Upper lobe of left lung (tissue), 6 donors: ENCODE data around the gene TMEM231. TPM values are rescaled to one million over a fixed set of nuclear protein-coding genes. Genes with fewer than 3 reads are reported as not detected.

ENCODE experiments used
- ATAC-seq, 2 donors: fragments of 200-7000 bp; cut with Tn5 transposase; one replicate each; pipeline ENCODE4 v1.9.1; 2022; ENCODE audit warnings: mild to moderate bottlenecking in 2 of 2, moderate library complexity in 2 of 2; ENCODE audit not compliant: low FRiP score in 2 of 2
- DNase-seq, 2 donors: peaks; one replicate each; pipeline ENCODE4 v3.0.0-alpha.2; 2019 to 2020
- H3K27ac ChIP-seq, 4 donors: fragments of 200-600 bp; sonication (generic); one replicate each; pipeline ENCODE4 v1.5.1; 2016 to 2019
- H3K27me3 ChIP-seq, 4 donors: fragments of 200-600 bp; sonication (generic); one replicate each; pipeline ENCODE4 v1.5.1; 2017 to 2019
- H3K36me3 ChIP-seq, 4 donors: fragments of 200-600 bp; sonication (generic); one replicate each; pipeline ENCODE4 v1.5.1; 2016 to 2019
- H3K4me1 ChIP-seq, 4 donors: fragments of 200-600 bp; sonication (generic); one replicate each; pipeline ENCODE4 v1.5.1; 2018 to 2019
- H3K4me3 ChIP-seq, 4 donors: fragments of 200-600 bp; sonication (generic); one replicate each; pipeline ENCODE4 v1.5.1; 2017 to 2019; ENCODE audit warnings: mild to moderate bottlenecking in 2 of 4, moderate library complexity in 1 of 4
- H3K9me3 ChIP-seq, 4 donors: fragments of 200-600 bp; sonication (generic); one replicate each; pipeline ENCODE4 v1.5.1; 2018 to 2019
- EP300 ChIP-seq, 4 donors: sonication (generic); formaldehyde crosslinking; IDR thresholded peaks; one replicate each; pipeline ENCODE4 v1.5.1; 2017; ENCODE audit warnings: antibody characterized with exemption in 4 of 4, control low read depth in 2 of 4
- POLR2A ChIP-seq, 4 donors: fragments of 450-650 bp; IDR thresholded peaks; one replicate each; pipeline ENCODE4 v1.5.1; 2016 to 2017; ENCODE audit warnings: antibody characterized with exemption in 4 of 4, mild to moderate bottlenecking in 2 of 4
- POLR2AphosphoS5 ChIP-seq, 2 donors: sonication (generic); formaldehyde crosslinking; IDR thresholded peaks; one replicate each; pipeline ENCODE4 v1.5.1; 2017; ENCODE audit warnings: antibody characterized with exemption in 2 of 2
- WGBS, 2 donors: methylation state at CpG; one replicate each; pipeline ENCODE4 v1.1.5; 2017 to 2018; 5-methylcytosine and 5-hydroxymethylcytosine counted together
- total RNA-seq, 6 donors: library from RNA; depleted of rRNA in 4 of 6; stranded (reverse); fragments of >200 nt in 4 of 6; gene quantifications; one replicate each; pipeline versions ENCODE4 v1.1.0 to v1.2.1, GENCODE V29; 2016 to 2021
- TF ChIP-seq, protein P1 (sequence below), 6 experiments: fragments of 450-650 bp in 4 of 6; fragments of 200-600 bp in 2 of 6; sonication (generic) in 2 of 6; IDR thresholded peaks; one replicate each; pipeline ENCODE4 v1.5.1; 2016 to 2019; ENCODE audit warnings: antibody characterized with exemption in 6 of 6
- donor health status: DM: no; HTN: no; CAD: no; lungs with moderate emphysema.
- donor health status: DM: no; HTN: yes; CAD: no; lungs with severe emphysema.

TMEM231 gene
- total RNA-seq, 6 donors from 2014 or later, result 6.3 to 31.2 (median 11.8) TPM

DNA sequence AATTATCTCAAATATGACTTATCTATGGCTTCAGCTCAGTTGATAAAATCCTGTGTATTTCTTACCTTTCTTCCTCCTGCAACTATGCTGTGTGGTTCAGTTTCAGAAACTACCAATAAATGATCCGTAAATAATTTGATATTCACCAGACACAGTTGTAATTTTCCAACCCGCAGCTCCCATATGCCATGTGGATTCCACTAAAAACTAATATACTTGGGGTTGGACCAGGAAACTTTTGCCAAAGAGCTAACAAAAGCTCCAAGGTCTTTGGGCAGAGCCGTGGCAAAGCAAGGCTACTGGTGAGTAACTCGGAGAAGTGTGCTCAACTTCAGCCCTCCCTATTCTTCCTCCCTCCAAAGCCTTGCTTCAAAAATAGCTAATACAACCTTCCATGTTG is 58.5 kb downstream of the TMEM231 start:
- TF ChIP-seq, protein P1, sequence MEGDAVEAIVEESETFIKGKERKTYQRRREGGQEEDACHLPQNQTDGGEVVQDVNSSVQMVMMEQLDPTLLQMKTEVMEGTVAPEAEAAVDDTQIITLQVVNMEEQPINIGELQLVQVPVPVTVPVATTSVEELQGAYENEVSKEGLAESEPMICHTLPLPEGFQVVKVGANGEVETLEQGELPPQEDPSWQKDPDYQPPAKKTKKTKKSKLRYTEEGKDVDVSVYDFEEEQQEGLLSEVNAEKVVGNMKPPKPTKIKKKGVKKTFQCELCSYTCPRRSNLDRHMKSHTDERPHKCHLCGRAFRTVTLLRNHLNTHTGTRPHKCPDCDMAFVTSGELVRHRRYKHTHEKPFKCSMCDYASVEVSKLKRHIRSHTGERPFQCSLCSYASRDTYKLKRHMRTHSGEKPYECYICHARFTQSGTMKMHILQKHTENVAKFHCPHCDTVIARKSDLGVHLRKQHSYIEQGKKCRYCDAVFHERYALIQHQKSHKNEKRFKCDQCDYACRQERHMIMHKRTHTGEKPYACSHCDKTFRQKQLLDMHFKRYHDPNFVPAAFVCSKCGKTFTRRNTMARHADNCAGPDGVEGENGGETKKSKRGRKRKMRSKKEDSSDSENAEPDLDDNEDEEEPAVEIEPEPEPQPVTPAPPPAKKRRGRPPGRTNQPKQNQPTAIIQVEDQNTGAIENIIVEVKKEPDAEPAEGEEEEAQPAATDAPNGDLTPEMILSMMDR (IDR thresholded peaks at IDR 0.05), result no peak
- no peak for TF ChIP-seq POLR2AphosphoS5 (IDR thresholded peaks at IDR 0.05)
- TF ChIP-seq EP300 (IDR thresholded peaks at IDR 0.05), result no peak
- no peak for TF ChIP-seq POLR2A (IDR thresholded peaks at IDR 0.05)
- no peak overlapping the region for H3K27ac ChIP-seq
- peaks cover 0 to 7% (median 0%) of the 10 kb centered on the region in 4 donors for H3K27me3 ChIP-seq
- no peak for ATAC-seq
- H3K4me1 ChIP-seq, result peaks cover 11 to 14% (median 13%) of the 10 kb centered on the region in 4 donors
- no peak for DNase-seq
- WGBS, 2 donors, result 84 to 91% methylated on average over 4 of the region's 4 CpGs
- no peaks in the 10 kb centered on the region for H3K9me3 ChIP-seq
- H3K36me3 ChIP-seq, result no peaks in the 10 kb centered on the region
- no peak overlapping the region for H3K4me3 ChIP-seq

DNA sequence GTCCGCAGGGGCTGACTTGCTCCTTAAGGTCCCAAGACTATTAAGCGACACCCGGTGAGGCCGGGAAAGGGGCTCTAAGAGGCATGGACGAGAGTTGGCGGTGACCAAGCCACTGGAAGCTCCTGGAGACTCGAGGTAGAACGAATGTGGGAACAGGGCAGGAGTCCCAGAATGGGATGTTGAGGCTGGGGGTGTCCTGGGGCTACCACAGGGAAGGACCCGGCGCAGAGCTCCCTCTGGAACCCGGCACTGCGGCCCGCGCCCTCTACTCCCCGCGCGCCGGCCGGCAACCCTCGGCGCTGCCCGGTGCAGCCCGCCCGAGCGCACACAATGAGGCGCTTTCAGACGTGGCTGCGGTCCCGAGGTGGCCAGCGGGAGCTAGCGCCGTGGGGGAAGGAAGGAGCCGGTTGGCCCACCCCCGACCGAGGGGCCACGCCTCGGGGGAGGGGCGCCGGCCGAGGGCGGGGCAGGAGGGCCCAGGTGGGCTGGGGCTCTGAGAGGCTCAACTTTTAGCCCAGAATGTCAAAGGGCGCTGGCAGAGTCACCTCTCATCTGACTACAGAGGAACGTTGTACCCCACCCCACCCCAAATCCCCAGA is 60.9 kb downstream of the TMEM231 start, which contains the start of gene CHST6:
TSS of gene CHST6 (minus strand) at position 366 of the 599 bp plus-strand sequence. CDS start 15,613 bp downstream, outside the sequence.
- TF ChIP-seq, protein P1 (IDR thresholded peaks at IDR 0.05), result no peak
- TF ChIP-seq POLR2A (IDR thresholded peaks at IDR 0.05) (peak in 1 of 4 donors; percentile 21), POLR2AphosphoS5 (IDR thresholded peaks at IDR 0.05) (peak in 1 of 2 donors; percentile 19), EP300 (IDR thresholded peaks at IDR 0.05) (no peak)
- peaks cover 0 to 7% (median 0%) of the 10 kb centered on the region in 4 donors for H3K27me3 ChIP-seq
- peak within 1 kb of the TSS in 3 of 4 donors; percentile 23 to 43 (median 32) for H3K4me3 ChIP-seq
- H3K27ac ChIP-seq, result no peak within 1 kb of the TSS
- H3K9me3 ChIP-seq, result no peaks in the 10 kb centered on the region
- peak in 1 of 2 donors; percentile 87 for DNase-seq
- WGBS, 2 donors, result 0 to 8% methylated on average over 6 to 32 of the region's 43 CpGs
- H3K4me1 ChIP-seq, result peaks cover 11 to 14% (median 13%) of the 10 kb centered on the region in 4 donors
- peak in 1 of 2 donors; percentile 83 for ATAC-seq
- H3K36me3 ChIP-seq, result no peaks in the 10 kb centered on the region

DNA sequence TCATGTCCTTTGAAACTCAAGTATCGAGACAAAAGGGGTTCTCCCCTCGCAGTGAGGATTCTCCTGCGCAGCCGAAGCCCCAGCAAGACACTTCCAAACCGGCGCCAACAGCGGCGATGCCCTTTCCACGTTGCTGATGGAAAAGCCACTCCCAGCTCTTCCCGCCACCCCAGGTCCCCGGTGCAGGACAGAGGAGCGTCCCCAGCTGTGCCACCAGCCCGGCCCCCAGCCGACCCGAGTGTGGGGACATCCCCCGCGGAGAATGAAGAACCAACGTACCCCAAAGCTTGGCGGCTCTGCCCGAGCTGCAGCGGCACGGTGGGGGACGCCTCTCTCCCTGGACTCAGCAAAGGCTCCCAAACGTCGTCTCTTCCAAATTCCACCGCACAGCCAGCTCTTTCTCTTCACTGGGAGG is 61.4 kb downstream of the TMEM231 start:
- H3K27ac ChIP-seq, result no peak overlapping the region
- H3K27me3 ChIP-seq, result peaks cover 0 to 7% (median 0%) of the 10 kb centered on the region in 4 donors
- H3K4me3 ChIP-seq, result peak overlapping the region in 3 of 4 donors; percentile 23 to 43 (median 32)
- no peaks in the 10 kb centered on the region for H3K36me3 ChIP-seq
- DNase-seq (peak in 1 of 2 donors; percentile 68), ATAC-seq (peak in 1 of 2 donors; percentile 32)
- no peak for TF ChIP-seq POLR2A (IDR thresholded peaks at IDR 0.05)
- no peak for TF ChIP-seq EP300 (IDR thresholded peaks at IDR 0.05)
- no peak for TF ChIP-seq POLR2AphosphoS5 (IDR thresholded peaks at IDR 0.05)
- TF ChIP-seq, protein P1 (IDR thresholded peaks at IDR 0.05), result no peak
- WGBS, 2 donors, result 7 to 8% methylated on average over 16 to 25 of the region's 26 CpGs
- H3K9me3 ChIP-seq, result no peaks in the 10 kb centered on the region
- H3K4me1 ChIP-seq, result peaks cover 11 to 14% (median 13%) of the 10 kb centered on the region in 4 donors

DNA sequence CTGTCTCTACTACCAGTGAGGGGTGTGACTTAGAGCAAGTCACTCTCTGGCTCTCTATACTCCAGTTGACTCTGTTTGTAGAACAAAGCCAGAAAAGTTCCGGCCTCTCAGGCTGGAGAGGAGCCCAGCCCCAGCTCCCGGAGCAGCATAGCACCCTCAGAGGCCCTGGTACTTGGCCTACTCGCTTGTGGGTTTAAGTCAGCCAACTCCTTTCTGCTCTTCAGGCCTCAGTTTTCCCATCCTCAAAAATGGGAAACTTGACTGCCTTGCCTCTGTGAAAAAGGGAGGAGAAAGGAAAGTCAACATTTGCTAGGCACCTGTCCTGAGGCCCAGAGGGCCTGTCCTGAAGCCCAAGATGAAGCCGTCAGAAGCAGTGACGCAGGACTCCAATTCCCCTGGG is 61.9 kb downstream of the TMEM231 start:
- Histone ChIP-seq H3K36me3 (no peaks in the 10 kb centered on the region), H3K27me3 (peaks cover 0 to 7% (median 0%) of the 10 kb centered on the region in 4 donors), H3K4me1 (peaks cover 11 to 14% (median 13%) of the 10 kb centered on the region in 4 donors), H3K4me3 (peak overlapping the region in 2 of 4 donors; percentile 23 to 43), H3K9me3 (no peaks in the 10 kb centered on the region), H3K27ac (no peak overlapping the region)
- TF ChIP-seq POLR2A (IDR thresholded peaks at IDR 0.05) (no peak), POLR2AphosphoS5 (IDR thresholded peaks at IDR 0.05) (no peak), EP300 (IDR thresholded peaks at IDR 0.05) (no peak)
- TF ChIP-seq, protein P1 (IDR thresholded peaks at IDR 0.05), result no peak
- WGBS, 2 donors, result 47 to 63% methylated on average over 3 to 5 of the region's 5 CpGs
- DNase-seq, result no peak
- ATAC-seq, result no peak
